HEK293 (cell line): ENCODE measurements around the gene PITRM1.
A peak's percentile ranks its signal among the peaks of the same experiment; 100 is the strongest.

ENCODE experiments used
- TSHZ1 ChIP-seq: fragments of 450-650 bp; formaldehyde crosslinking; IDR thresholded peaks from 2 replicates; pipeline ENCODE4 v1.5.1; 2016; ENCODE audit warnings: missing biosample characterization, missing genetic modification characterization, borderline replicate concordance
- WT1 ChIP-seq: fragments of 450-650 bp; formaldehyde crosslinking; IDR thresholded peaks from 2 replicates; pipeline ENCODE4 v1.5.1; 2016; ENCODE audit warnings: missing biosample characterization, missing genetic modification characterization
- ZBTB20 ChIP-seq: fragments of 450-650 bp; formaldehyde crosslinking; IDR thresholded peaks from 2 replicates; pipeline ENCODE4 v1.5.1; 2016; ENCODE audit warnings: missing biosample characterization, missing genetic modification characterization
- ZBTB6 ChIP-seq: fragments of 450-650 bp; formaldehyde crosslinking; IDR thresholded peaks from 2 replicates; pipeline ENCODE4 v1.5.1; 2017; ENCODE audit warnings: missing biosample characterization, missing genetic modification characterization
- ZFP41 ChIP-seq: fragments of 450-650 bp; formaldehyde crosslinking; IDR thresholded peaks from 2 replicates; pipeline ENCODE4 v1.5.1; 2016; ENCODE audit warnings: missing biosample characterization, missing genetic modification characterization, borderline replicate concordance
- ZNF112 ChIP-seq: fragments of 450-650 bp; formaldehyde crosslinking; IDR thresholded peaks from 2 replicates; pipeline ENCODE4 v1.5.0; 2017; ENCODE audit warnings: missing biosample characterization, missing genetic modification characterization
- ZNF133 ChIP-seq: fragments of 450-650 bp; formaldehyde crosslinking; IDR thresholded peaks from 2 replicates; pipeline ENCODE4 v1.5.1; 2016; ENCODE audit warnings: missing biosample characterization, missing genetic modification characterization
- ZNF146 ChIP-seq: fragments of 450-650 bp; formaldehyde crosslinking; IDR thresholded peaks from 2 replicates; pipeline ENCODE4 v1.5.1; 2016; ENCODE audit warnings: missing biosample characterization, missing genetic modification characterization
- ZNF157 ChIP-seq: fragments of 450-650 bp; formaldehyde crosslinking; IDR thresholded peaks from 2 replicates; pipeline ENCODE4 v1.5.1; 2016; ENCODE audit warnings: missing biosample characterization, missing genetic modification characterization
- ZNF16 ChIP-seq: fragments of 450-650 bp; formaldehyde crosslinking; IDR thresholded peaks from 2 replicates; pipeline ENCODE4 v1.5.1; 2016; ENCODE audit warnings: low read depth, missing biosample characterization, missing genetic modification characterization
- ZNF211 ChIP-seq: fragments of 450-650 bp; formaldehyde crosslinking; IDR thresholded peaks from 2 replicates; pipeline ENCODE4 v1.5.1; 2016; ENCODE audit warnings: low read depth, missing biosample characterization, missing genetic modification characterization
- ZNF26 ChIP-seq: fragments of 450-650 bp; formaldehyde crosslinking; IDR thresholded peaks from 2 replicates; pipeline ENCODE4 v1.5.1; 2016; ENCODE audit warnings: missing biosample characterization, missing genetic modification characterization
- ZNF350 ChIP-seq: fragments of 450-650 bp; formaldehyde crosslinking; IDR thresholded peaks from 2 replicates; pipeline ENCODE4 v1.5.0; 2017; ENCODE audit warnings: missing biosample characterization, mild to moderate bottlenecking, missing genetic modification characterization
- ZNF404 ChIP-seq: fragments of 450-650 bp; formaldehyde crosslinking; IDR thresholded peaks from 2 replicates; pipeline ENCODE4 v1.5.1; 2017; ENCODE audit warnings: missing biosample characterization, missing genetic modification characterization
- ZNF426 ChIP-seq: fragments of 450-650 bp; formaldehyde crosslinking; IDR thresholded peaks from 2 replicates; pipeline ENCODE4 v1.5.1; 2017; ENCODE audit warnings: missing biosample characterization, missing genetic modification characterization, mild to moderate bottlenecking, inconsistent platforms, moderate library complexity
- ZNF513 ChIP-seq: fragments of 450-650 bp; IDR thresholded peaks from 2 replicates; pipeline ENCODE4 v1.5.1; 2018; ENCODE audit warnings: missing biosample characterization, missing genetic modification characterization
- ZNF518A ChIP-seq: fragments of 450-650 bp; formaldehyde crosslinking; conservative IDR thresholded peaks from 2 replicates; pipeline ENCODE4 v1.5.1; 2016; ENCODE audit warnings: low read depth, missing biosample characterization, missing genetic modification characterization
- ZNF521 ChIP-seq: fragments of 450-650 bp; formaldehyde crosslinking; IDR thresholded peaks from 2 replicates; pipeline ENCODE4 v1.5.1; 2017; ENCODE audit warnings: missing biosample characterization, mild to moderate bottlenecking, missing genetic modification characterization
- ZNF549 ChIP-seq: fragments of 450-650 bp; IDR thresholded peaks from 2 replicates; pipeline ENCODE4 v1.5.1; 2018; ENCODE audit warnings: missing biosample characterization, missing genetic modification characterization, mild to moderate bottlenecking, inconsistent platforms, moderate library complexity
- ZNF623 ChIP-seq: fragments of 450-650 bp; formaldehyde crosslinking; IDR thresholded peaks from 2 replicates; pipeline ENCODE4 v1.5.1; 2016; ENCODE audit warnings: missing biosample characterization, missing genetic modification characterization
- ZNF658 ChIP-seq: fragments of 450-650 bp; formaldehyde crosslinking; IDR thresholded peaks from 2 replicates; pipeline ENCODE4; 2016; ENCODE audit warnings: missing biosample characterization, missing genetic modification characterization
- ZNF677 ChIP-seq: fragments of 450-650 bp; IDR thresholded peaks from 2 replicates; pipeline ENCODE4 v1.5.0; 2018; ENCODE audit warnings: missing biosample characterization, mild to moderate bottlenecking, missing genetic modification characterization, moderate library complexity
- ZNF768 ChIP-seq: fragments of 450-650 bp; formaldehyde crosslinking; IDR thresholded peaks from 2 replicates; pipeline ENCODE4 v1.5.1; 2018; ENCODE audit warnings: missing biosample characterization, mild to moderate bottlenecking, missing genetic modification characterization
- ZSCAN4 ChIP-seq: fragments of 450-650 bp; formaldehyde crosslinking; IDR thresholded peaks from 2 replicates; pipeline ENCODE4 v1.5.1; 2017; ENCODE audit warnings: missing biosample characterization, missing genetic modification characterization
- ZXDB ChIP-seq: fragments of 450-650 bp; formaldehyde crosslinking; IDR thresholded peaks from 2 replicates; pipeline ENCODE4 v1.5.1; 2016; ENCODE audit warnings: missing biosample characterization, missing genetic modification characterization
- TF ChIP-seq, protein P1 (sequence below): fragments of 450-650 bp; formaldehyde crosslinking; IDR thresholded peaks from 2 replicates; pipeline ENCODE4 v1.5.1; 2016; ENCODE audit warnings: missing biosample characterization, missing genetic modification characterization

PITRM1 gene

DNA sequence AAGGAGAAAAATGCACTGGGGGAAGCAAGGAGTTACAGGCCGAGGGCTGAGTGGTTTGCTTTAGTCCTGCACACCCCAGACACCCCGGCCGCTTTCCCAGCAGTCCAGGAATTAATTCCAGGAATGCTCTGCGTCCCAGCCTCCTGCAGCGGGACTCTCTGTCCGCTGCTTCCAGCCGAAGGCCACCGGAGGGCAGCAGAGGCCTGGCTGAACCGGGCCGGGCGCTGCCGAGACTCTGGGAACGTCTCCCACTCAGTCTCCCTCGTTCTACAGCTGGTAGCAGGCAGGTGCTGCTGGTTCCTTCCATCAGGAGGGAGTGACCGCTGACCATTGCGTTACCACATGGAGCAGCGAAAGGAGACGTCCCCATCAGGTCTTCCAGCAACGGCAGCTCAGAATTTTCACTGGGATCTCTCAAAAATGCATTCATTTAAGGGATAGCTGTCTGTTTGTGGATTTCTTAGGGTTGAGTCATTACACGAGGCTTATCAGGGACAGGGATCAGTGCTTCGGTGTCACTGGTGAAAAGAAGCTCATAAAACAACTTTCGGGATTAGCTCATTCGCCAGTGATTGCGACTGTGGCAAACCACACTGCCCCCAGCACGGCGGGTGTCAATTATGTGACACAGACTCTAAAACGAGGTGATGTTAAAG is 24.9 kb upstream of the PITRM1 start (continued):
- TF ChIP-seq TSHZ1 (tag by site-specific recombination) (peak; percentile 90), ZNF658 (no peak), ZNF426 (tag by site-specific recombination) (no peak), ZXDB (tag by site-specific recombination) (peak; percentile 80), WT1 (peak; percentile 61), ZNF623 (tag by site-specific recombination) (peak; percentile 31; the same call in 1 of the 2 replicates), ZNF350 (tag by site-specific recombination) (no peak), ZNF521 (tag by site-specific recombination) (no peak), ZNF112 (no peak), ZNF211 (tag by site-specific recombination) (no peak), ZNF513 (tag by site-specific recombination) (no peak), ZNF518A (tag by site-specific recombination) (peak; percentile 38; the same call in 1 of the 2 replicates), ZNF146 (peak; percentile 42; the same call in 1 of the 2 replicates), ZNF157 (tag by site-specific recombination) (no peak), ZNF133 (tag by site-specific recombination) (no peak), ZNF549 (tag by site-specific recombination) (no peak), ZNF26 (tag by site-specific recombination) (no peak), ZNF677 (no peak), ZNF404 (tag by site-specific recombination) (no peak), ZBTB20 (tag by site-specific recombination) (no peak), ZNF768 (no peak), ZSCAN4 (no peak), ZBTB6 (tag by site-specific recombination) (no peak), ZNF16 (tag by site-specific recombination) (no peak), ZFP41 (tag by site-specific recombination) (no peak)
- TF ChIP-seq, protein P1, sequence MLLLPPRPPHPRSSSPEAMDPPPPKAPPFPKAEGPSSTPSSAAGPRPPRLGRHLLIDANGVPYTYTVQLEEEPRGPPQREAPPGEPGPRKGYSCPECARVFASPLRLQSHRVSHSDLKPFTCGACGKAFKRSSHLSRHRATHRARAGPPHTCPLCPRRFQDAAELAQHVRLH (tag by site-specific recombination), result peak; percentile 70; the same call in 1 of the 2 replicates
